ENCODE data around the gene FAM124B.
"Not testable (repeated sequence)": the region's sequence is repeated elsewhere in the genome, so short reads cannot be mapped to it uniquely, and the experiment has no call there.

Gene FAM124B

DNA sequence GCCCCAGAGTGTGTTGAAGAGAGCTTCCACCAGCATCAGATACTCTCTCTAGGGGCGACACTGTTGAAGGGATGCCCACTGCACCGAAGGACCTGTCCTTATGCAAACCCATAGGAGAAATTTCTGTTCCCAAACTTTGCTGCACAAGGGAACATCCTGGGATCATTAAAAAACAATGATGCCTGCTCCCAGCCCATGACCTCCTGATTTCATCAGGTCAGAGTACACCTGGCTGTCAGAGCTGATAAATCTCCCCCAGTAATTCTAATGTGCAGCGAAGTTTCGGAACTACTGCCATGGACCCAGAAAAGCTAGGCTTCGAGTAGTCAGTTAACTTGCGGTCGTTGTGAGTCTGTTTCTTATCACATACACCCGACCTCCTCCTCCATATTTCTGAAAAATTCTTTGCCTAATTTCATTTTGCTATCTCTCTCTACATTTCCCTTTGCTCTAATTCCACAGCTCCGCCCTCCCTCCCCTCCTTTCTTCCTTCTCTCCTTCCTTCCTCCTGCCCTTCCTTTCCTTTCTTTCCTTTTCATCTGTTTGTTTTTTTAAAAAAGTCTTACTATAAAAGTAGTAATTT, 18.8 kb downstream of the FAM124B start:
- no peak for DNase-seq (ENCODE audit: low read depth in 3 of 3, low spot score in 1 of 3)

DNA sequence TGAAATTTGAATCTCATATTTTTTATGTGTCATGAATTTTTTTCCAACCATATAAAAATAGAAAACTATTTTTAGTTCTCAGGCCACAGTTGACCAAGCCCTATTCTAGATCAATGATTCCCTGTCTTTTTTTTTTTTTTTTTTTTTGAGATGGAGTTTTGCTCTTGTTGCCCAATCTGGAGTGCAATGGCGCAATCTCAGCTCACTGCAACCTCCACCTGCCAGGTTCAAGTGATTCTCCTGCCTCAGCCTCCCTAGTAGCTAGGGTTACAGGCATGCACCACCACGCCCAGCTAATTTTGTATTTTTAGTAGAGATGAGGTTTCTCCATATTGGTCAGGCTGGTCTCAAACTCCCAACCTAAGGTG, 19.6 kb downstream of the FAM124B start:
- DNase-seq (ENCODE audit: low read depth in 3 of 3, low spot score in 1 of 3) = not testable (repeated sequence)

DNA sequence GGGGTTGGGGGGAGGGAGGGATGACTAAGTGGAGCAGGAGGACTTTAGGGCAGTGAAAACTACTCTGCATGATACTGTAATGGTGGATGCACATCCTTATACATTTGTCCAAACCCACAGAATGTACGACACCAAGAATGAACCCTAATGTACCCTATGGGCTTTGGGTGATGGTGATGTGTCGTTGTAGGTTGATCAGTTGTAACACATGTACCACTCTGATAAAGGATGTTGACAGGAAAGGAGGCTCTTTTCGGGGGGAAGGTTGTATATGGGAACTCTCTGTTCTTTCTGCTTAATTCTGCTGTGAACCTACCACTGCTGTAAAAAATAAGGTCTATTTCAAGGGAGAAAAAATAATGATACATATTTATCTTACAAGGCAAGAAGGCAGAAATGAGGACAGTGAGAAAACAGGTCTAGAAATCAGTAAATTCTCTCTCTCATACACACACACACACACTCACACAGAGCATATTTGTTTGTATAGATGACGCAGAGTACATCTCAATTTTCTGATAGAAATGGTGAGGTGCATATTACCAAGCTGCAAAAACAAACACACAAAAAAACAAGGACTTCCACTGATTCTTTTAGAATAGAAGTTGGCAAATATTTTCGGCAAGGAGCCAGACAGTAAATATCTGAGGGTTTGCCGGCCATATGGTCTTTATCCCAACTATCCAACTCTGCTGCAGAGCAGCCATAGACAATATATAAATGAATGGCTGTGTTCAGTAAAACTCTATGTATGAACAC, 20.2 kb downstream of the FAM124B start:
- no peak for DNase-seq (ENCODE audit: low read depth in 3 of 3, low spot score in 1 of 3)

DNA sequence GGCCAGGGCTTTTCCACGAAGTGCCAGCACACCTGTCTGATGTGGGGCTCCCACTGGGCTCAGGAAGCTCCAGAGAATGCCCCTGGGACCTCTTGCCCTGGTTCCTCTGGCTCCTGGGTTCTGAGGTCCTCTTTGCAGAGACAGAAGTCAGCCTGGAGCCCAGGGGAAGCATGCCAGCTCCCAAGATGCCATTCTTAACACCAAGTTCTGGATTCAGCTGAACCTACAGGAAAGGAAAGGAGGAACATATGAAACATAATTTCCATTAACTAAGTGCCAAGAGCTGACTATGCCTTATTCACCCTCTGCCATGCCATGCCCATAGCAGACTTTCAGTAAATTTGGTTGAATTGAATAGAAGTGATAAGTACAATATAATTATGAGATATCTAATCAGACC, 21.9 kb downstream of the FAM124B start:
- DNase-seq (ENCODE audit: low read depth in 3 of 3, low spot score in 1 of 3) = no peak

DNA sequence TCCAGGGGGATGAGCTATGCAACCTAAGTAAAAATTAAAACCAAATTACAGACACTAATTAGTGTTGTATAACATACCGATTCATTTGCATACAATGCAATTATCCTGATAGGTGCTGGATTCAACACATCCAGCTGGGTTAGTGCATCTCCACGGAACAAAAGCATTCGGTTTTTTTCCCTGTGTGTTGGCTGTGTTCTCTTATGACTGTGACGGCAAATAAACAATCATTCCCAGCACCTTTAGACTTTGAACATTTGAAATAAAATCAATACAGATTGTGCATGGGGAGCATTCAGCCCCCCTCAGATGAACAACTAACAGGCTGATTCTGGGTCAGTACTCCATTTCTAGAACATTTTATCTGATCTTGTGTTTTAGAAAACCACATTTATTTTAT, 22.7 kb downstream of the FAM124B start:
- DNase-seq (ENCODE audit: low read depth in 3 of 3, low spot score in 1 of 3) = no peak

DNA sequence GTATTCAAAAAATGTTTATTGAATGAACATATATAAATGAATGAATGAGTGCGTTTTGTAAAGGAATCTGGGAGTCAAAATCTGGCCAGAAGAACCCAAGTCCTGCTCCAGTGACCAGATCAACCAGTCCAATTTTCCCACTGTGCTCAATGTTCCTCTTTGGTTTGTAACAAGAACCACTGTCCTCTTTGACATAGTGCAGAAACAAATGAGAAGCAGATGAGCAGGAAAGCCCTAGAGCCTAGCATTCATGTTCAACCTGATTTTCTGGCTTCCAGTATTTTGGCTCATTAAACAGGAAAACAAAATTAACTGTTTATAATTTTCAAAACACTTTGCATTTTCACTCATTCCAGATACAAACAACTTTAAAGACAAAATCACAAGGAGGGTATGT, 23.2 kb downstream of the FAM124B start:
- DNase-seq (ENCODE audit: low read depth in 3 of 3, low spot score in 1 of 3) = no peak

DNA sequence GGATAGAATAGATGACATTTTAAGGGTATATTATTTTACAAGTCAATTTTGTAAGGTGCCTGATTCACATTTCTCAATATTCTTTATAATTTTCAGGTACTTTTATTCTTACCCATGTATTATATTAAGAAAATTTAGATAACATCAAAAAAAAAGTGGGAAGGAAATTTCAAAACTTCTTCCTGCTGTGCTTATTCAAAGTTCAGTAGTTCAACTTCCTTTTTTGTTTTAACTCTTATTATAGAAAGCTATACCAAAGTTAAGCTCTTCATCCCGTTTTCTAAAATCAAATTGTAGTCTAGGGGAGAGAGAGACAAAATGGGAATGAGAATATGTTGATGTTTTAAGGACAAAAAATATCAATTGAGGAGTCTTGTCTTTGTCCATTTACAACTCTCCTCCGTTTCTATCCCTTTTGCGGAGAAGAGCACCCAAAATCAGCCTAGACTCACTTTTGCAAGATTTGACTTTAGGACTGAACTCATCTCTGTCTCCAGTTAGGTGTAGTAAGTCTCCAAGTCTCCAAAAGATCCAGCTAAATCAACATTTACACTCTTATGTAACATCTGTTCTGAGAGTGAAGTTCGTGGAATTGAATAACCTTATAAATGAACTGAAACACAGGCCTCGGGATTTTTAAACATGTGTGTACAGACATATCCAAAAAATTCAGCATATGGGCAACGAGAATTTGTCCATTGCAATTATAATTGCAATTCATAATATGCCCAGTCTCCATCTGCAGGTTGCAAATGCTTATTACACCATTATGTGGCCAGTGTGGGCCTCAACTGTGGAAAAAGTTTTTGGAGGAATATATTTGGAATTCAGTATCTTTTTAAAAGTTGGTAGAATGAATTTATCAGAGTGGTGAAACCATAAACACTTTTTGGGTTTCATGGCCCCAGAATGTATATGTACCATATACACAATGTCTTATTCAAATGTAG, 23.9 kb downstream of the FAM124B start:
- no peak for DNase-seq (ENCODE audit: low read depth in 3 of 3, low spot score in 1 of 3)

DNA sequence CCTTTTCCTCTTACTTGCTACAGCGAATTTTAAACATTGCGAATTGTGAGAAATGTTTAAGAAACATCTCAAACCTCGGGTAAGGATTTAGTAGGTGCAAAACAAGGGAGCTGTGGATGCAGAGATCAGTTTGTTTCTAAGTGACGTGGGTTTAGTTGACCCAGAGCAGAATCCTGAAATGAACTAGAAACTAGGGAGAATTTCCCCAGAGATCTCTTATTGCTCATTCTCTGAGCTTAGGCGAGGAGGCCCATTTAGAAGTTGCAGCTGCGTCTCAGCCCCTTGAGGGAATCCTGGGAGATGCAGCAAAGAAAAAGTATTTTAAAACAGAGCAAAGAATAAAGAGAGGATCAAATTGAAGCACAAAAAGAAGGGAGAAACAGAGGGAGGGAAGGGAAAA, 29.3 kb downstream of the FAM124B start:
- no peak for DNase-seq (ENCODE audit: low read depth in 3 of 3, low spot score in 1 of 3)

DNA sequence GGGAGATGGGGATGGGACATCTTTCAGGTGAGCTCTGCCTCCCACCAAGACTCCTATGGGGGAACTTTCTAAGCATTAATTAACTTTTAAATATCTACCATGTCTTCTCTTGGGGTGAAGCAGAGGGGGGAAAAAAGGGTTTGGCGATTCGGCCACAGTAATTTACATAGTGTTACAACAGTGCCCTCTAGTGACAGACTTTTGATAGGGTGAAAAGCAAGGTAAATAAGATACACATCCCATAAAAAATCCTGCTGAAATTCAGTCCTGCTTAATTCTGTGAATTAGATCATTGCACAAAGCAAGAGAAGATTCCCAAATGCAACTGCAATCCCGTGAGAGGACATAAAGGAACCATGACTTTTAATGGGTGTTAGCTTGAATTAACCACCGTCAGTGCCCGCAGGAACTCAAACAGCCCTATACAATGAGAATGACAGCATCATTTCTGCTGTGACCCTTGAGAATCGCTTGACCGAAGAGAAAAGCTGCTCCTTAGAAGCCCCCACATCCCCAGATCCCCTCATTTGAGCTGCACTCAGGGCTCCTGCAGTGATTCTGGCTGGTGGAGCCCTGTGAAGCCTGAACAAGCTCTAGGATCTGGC, 32.8 kb downstream of the FAM124B start:
- DNase-seq (ENCODE audit: low read depth in 3 of 3, low spot score in 1 of 3) = no peak

DNA sequence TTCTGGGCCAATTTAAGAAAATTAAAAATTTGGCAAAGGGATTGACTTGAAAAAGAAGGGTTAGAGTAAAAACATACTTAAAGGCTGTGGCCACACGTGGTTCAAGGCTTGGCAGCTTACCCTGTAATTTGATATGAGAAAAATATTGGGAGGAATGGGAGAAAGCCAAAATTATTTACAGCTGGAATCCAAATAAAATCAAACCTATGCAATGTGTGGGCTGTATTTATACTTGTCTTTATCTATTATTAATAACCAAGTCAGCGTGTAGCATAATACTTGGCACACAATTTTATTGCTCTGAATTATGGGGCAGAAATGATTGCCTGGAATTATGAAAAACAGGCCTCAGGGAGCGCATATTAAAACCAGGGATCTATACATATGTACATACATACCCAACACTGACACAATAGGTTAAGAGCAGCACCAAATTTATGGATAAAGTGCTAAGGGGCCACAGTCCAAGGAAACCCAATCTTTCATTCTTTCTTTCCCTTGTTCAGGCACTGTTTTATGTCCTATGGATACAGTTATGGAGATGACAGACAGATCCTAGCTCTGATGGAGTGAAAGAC, 35.6 kb downstream of the FAM124B start:
- DNase-seq (ENCODE audit: low read depth in 3 of 3, low spot score in 1 of 3) = no peak

DNA sequence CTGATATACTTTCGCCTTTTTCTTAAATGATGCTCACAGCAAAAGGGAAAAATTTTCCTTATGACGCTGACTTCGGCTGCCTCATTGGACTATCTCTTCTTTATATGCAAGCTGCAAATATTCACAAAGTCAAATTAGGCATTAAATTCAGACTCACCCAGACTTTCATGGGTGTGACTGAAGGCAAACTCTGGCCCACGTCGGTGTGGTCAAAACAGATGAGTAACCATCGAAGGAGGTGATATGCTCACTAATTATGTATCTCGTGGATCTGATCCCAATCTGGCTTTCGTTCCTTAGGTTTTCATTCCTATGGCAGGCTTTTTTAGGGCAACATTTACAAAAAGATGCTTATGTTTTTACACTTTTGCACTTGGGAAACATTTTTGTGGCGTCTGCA, 36.6 kb downstream of the FAM124B start:
- DNase-seq (ENCODE audit: low read depth in 3 of 3, low spot score in 1 of 3) = no peak

DNA sequence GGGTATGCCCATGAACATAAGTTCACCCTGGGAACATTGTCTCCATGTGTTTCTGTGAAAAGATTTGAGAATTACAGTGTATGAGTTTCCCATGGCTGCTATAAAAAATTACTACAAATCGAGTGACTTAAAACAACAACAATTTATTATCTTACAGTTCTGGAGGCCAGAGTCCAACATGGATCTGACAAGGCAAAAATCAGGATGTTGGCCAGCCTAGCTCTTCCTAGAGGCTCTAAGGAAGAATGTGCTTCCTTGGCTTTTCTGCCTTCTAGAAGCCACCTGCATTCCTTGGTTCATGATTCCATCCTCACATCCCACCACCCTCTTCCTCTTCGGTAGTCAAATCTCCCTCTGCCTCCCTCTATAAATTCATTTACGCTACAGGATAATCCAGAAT, 38.6 kb downstream of the FAM124B start:
- DNase-seq (ENCODE audit: low read depth in 3 of 3, low spot score in 1 of 3) = no peak

DNA sequence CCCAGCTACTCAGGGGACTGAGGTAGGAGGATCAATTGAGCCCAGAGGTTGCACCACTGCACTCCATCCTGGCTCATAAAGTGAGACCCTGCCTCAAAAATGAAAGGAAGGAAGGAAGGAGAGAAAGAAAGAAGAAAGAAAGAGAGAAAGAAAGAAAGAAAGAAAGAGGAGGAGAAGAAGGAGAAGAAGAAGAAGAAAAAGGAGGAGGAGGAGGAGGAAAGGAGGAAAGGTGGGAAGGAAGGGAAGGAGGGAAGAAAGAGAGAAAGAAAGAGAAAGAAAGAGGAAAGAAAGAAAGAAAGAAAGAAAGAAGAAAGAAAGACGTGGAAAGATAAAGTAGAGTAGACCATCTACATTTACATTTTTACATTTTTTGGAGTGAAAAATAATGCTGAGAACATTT, 39.8 kb downstream of the FAM124B start:
- DNase-seq (ENCODE audit: low read depth in 3 of 3, low spot score in 1 of 3) = no peak

DNA sequence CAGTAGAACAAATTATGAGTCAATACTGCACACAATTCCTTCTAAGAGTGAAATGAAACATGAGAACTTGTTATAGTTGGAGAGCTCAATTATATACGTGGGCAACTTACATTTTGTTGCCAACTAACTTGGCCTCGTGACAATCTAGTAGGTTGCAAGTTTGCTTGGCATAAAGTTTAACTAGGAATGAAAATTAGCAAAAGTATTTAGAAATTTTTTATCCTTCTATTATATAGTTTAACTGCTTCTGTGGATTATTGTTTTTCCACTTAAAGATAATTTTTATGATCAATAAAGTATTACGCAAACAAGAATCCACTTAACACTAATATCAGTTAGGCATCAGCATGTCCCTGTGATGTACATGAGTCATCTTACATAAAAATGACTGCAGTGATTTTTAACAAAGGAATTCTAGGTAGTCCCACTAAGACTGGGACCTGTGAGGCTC, 41.1 kb downstream of the FAM124B start:
- DNase-seq (ENCODE audit: low read depth in 3 of 3, low spot score in 1 of 3) = no peak

DNA sequence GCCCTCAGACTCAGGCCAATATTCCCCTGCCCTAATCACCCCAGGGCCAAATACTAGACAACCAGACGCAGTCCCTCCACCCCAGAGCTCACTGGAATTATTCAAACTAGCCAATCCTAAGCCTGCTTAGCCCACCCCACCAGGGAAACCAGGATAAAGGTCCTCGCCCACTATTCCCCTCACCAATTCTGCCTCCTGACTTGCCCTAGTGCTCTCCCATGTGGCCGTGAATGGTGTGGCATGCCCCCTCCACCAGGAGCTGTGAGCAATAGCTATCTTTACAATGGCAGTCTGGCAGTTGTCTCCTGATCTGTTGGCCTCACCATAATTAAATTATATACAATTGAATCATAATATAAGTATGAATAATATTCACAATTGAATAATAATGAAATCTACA, 42.3 kb downstream of the FAM124B start:
- DNase-seq (ENCODE audit: low read depth in 3 of 3, low spot score in 1 of 3) = no peak

DNA sequence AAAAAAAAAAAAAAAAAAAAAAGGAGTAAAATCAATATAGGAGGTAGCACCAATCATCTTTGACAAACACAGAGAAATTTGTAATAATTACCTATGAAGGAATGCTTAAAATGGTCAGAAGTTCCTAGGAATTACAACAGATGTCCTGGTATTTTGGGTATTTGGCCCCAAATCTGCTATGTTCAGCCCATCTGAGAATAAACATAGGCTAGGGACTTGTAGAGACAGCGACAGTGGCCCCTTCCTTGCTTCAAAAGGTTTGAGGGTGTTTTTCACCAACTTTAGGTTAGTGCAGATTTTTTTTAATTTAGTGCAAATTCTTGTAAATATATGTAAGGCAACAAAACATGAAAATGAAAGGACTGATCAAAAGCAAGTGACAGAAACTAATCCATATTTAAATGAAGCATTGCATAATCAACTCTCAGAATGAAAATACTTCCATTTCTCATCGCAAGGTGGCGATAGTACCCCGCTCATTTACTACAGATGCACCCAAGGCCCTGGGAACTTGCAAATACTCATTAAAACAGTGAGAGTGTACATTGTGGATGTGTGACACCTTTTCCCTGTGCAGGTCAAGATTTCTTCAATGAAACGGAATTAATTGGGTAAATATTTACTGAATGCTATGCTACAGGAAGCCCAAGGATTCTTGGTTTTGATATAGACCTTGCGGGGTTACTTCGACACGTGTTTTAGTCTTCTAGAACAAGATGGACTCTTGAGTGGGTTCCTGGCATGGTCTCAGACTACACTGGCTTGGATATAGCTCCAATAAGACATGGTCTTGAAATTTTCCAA, 44.6 kb downstream of the FAM124B start:
- DNase-seq (ENCODE audit: low read depth in 3 of 3, low spot score in 1 of 3) = peak; percentile 7 to 16 (median 7)

DNA sequence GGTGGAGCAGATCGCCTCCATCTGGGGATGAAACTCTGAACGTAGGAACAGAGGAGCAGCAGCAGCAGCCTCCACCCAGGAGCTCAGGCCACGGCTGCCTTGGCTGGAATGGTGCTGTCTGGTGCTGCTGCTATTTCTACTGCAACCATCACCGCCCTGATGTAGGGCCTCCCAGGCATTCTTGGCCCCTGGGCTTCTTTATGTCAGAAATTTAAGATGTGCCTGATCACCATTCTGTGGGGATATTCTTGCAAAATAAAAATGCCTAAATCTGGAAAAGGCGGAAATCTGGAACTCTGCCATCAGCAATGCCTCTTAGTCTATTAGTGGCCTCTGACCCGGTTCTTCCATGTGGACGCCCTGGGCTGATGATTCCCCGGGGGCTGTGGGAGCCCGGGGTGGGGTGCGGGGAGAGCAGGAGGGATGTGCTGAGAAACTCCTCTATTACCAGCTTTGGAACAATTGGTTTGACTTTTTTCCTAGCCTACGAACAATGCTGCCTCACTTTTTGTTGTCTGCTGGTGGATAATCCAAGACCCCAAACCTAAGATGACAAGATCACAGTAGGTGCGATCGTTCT, 47.2 kb downstream of the FAM124B start:
- no peak for DNase-seq (ENCODE audit: low read depth in 3 of 3, low spot score in 1 of 3)

DNA sequence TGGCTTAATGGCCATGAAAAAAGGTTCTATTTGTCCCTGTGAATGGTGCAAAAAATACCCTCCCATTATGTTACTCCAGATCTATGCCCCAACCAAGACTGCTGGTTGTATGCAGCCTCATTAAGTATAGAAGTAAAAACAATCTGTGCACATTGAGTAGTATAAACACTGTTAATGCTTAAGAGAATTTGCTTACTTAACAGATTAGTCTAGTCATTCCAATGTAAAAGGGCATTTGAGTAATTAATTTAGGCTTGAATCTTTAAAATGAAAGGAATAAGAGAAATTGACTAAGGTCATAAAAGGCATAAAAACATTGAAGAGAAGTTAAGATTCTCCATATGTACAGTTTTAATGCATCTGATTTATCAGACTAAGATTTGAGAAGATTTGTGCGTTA, 51.2 kb downstream of the FAM124B start:
- DNase-seq (ENCODE audit: low read depth in 3 of 3, low spot score in 1 of 3) = no peak

DNA sequence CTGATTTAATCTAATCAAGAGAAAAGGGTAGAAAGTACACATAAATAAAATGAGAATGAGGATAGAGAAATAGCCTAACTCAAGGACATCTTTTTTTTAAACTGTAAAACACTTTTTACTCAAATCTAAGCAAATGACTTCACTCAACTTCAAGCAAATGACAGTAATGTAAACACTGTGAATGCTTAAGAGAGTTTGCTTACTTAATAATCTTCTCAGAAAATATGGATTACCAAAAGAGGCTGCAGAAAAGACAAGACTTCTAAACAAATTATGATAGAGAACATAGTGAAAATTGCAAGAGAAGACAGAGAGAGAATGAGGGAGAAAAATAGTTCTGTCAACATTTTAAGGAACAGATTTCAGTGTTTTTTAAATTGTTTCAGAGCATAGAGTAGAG, 52.5 kb downstream of the FAM124B start:
- no peak for DNase-seq (ENCODE audit: low read depth in 3 of 3, low spot score in 1 of 3)
